HEK293T (cell line): ENCODE results near the gene JMJD7.

Experiments used
- CTCF ChIA-PET: fragments of 350-600 bp; formaldehyde crosslinking; extraction: SDS; loops from one replicate; lab custom pipeline; 2021; ENCODE audit warnings: antibody characterized with exemption, inconsistent platforms; lab: Yijun Ruan, JAX
- POLR2A ChIA-PET: fragments of 350-600 bp; formaldehyde crosslinking; extraction: SDS; loops from one replicate; lab custom pipeline; 2020; ENCODE audit warnings: antibody characterized with exemption, inconsistent platforms; lab: Yijun Ruan, JAX
- DNase-seq: peaks from one replicate; pipeline ENCODE4 v3.0.0; 2012; ENCODE audit warnings: mixed read lengths; ENCODE audit errors: extremely low spot score
- ARNT ChIP-seq: fragments of 450-650 bp; IDR thresholded peaks from 2 replicates; pipeline ENCODE4 v1.6.1; 2017; ENCODE audit warnings: mild to moderate bottlenecking
- BHLHE40 ChIP-seq: fragments of 450-650 bp; IDR thresholded peaks from 2 replicates; pipeline ENCODE4 v1.6.1; 2016; ENCODE audit warnings: mild to moderate bottlenecking, moderate library complexity, borderline replicate concordance
- CTBP1 ChIP-seq: fragments of 450-650 bp; IDR thresholded peaks from 2 replicates; pipeline ENCODE4 v1.6.1; 2016; ENCODE audit warnings: borderline replicate concordance
- ELF4 ChIP-seq: fragments of 450-650 bp; IDR thresholded peaks from 2 replicates; pipeline ENCODE4 v1.6.1; 2017; ENCODE audit warnings: antibody characterized with exemption
- FOXA1 ChIP-seq: fragments of 450-650 bp; IDR thresholded peaks from 2 replicates; pipeline ENCODE4 v1.6.1; 2016; ENCODE audit warnings: mild to moderate bottlenecking
- FOXK2 ChIP-seq: fragments of 450-650 bp; IDR thresholded peaks from 2 replicates; pipeline ENCODE4 v1.6.1; 2016; ENCODE audit warnings: mild to moderate bottlenecking
- FOXM1 ChIP-seq: fragments of 450-650 bp; IDR thresholded peaks from 2 replicates; pipeline ENCODE4 v1.6.1; 2017; ENCODE audit warnings: mild to moderate bottlenecking, borderline replicate concordance
- HDGF ChIP-seq: fragments of 450-650 bp; IDR thresholded peaks from 2 replicates; pipeline ENCODE4 v1.6.1; 2017; ENCODE audit warnings: antibody characterized with exemption, borderline replicate concordance
- L3MBTL2 ChIP-seq: fragments of 450-650 bp; conservative IDR thresholded peaks from 2 replicates; pipeline ENCODE4 v1.6.1; 2016; ENCODE audit warnings: mild to moderate bottlenecking
- LEF1 ChIP-seq: fragments of 450-650 bp; IDR thresholded peaks from 2 replicates; pipeline ENCODE4 v1.6.1; 2017; ENCODE audit warnings: mild to moderate bottlenecking, borderline replicate concordance
- NFRKB ChIP-seq: fragments of 450-650 bp; IDR thresholded peaks from 2 replicates; pipeline ENCODE4 v1.6.1; 2016; ENCODE audit warnings: mild to moderate bottlenecking, moderate library complexity
- SP1 ChIP-seq: fragments of 450-650 bp; IDR thresholded peaks from 2 replicates; pipeline ENCODE4 v1.6.1; 2017
- SUZ12 ChIP-seq: fragments of 450-650 bp; IDR thresholded peaks from 2 replicates; pipeline ENCODE4 v1.6.1; 2016; ENCODE audit warnings: mild to moderate bottlenecking
- TARDBP ChIP-seq: fragments of 450-650 bp; IDR thresholded peaks from 2 replicates; pipeline ENCODE4 v1.6.1; 2016
- ZNF384 ChIP-seq: fragments of 450-650 bp; IDR thresholded peaks from 2 replicates; pipeline ENCODE4 v1.6.1; 2016
- TF ChIP-seq, protein P1 (sequence below): fragments of 450-650 bp; IDR thresholded peaks from 2 replicates; pipeline ENCODE4 v1.6.1; 2016

JMJD7 gene

DNA sequence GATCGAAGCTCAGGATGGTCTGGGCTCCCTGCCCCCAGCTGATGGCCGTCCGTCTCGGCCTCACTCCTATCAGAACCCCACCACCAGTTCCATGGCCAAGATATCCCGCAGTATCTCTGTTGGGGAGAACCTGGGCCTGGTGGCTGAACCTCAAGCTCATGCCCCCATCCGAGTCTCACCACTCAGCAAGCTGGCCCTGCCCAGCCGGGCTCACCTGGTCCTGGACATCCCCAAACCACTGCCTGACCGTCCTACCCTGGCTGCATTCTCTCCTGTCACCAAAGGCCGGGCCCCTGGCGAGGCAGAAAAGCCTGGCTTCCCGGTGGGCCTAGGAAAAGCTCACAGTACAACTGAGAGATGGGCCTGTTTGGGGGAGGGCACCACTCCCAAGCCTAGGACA is 4.4 kb upstream of the JMJD7 start:
- no peak for DNase-seq
- ChIA-PET CTCF (no interaction called here), POLR2A (interaction anchor here (1.3 kb wide), 1 partner anchor 46 kb away, joined by 3 read pairs; no protein-coding TSS in a partner anchor)
- TF ChIP-seq CTBP1 (no peak), HDGF (no peak), SUZ12 (no peak), LEF1 (no peak), FOXA1 (no peak), BHLHE40 (no peak), ELF4 (no peak), NFRKB (no peak), TARDBP (no peak), SP1 (no peak), L3MBTL2 (no peak), FOXK2 (no peak), FOXM1 (no peak), ARNT (no peak), ZNF384 (no peak)
- TF ChIP-seq, protein P1, sequence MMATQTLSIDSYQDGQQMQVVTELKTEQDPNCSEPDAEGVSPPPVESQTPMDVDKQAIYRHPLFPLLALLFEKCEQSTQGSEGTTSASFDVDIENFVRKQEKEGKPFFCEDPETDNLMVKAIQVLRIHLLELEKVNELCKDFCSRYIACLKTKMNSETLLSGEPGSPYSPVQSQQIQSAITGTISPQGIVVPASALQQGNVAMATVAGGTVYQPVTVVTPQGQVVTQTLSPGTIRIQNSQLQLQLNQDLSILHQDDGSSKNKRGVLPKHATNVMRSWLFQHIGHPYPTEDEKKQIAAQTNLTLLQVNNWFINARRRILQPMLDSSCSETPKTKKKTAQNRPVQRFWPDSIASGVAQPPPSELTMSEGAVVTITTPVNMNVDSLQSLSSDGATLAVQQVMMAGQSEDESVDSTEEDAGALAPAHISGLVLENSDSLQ: no peak

DNA sequence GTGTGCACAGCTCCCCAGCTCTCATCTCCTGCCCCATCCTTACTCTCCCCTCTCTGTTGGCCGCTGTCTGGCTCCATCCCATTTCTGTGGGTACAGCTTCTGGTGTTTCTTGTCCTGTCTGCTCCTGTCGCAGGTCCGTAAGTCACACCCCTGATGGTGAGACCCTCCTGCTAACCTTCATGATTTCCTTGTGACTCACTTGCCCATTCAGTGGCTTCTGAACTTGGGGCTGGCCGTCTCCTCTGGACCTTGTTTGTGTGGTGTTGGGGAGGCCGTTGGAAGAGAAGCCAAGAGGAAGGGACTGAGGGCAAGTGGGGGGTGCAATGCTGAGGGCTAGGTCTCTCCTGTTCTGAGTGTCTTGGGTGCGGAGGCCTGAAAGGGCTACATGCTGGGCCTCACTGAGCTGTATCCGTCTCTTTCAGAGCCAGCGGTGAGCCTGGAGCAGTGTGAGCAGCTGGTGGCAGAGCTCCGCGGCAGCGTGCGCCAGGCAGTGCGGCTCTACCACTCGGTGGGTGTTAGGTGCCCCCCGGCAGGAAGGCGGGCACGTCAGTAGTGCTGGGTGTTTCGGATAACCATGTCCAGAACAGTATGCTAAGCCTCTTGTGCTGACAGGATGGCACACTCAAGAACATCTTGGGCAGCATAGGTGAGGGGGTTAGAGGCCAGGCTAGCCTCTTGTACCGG is 3.7 kb upstream of the JMJD7 start:
- ChIA-PET CTCF (no interaction called here), POLR2A (interaction anchor here (1.3 kb wide), 1 partner anchor 47 kb away, joined by 3 read pairs; no protein-coding TSS in a partner anchor)
- DNase-seq: no peak
- TF ChIP-seq ELF4: no peak
- TF ChIP-seq LEF1: no peak
- TF ChIP-seq FOXK2: no peak
- TF ChIP-seq FOXA1: no peak
- no peak for TF ChIP-seq FOXM1
- TF ChIP-seq L3MBTL2: no peak
- no peak for TF ChIP-seq TARDBP
- TF ChIP-seq HDGF: no peak
- TF ChIP-seq BHLHE40: no peak
- no peak for TF ChIP-seq ZNF384
- no peak for TF ChIP-seq ARNT
- no peak for TF ChIP-seq CTBP1
- TF ChIP-seq, protein P1: no peak
- TF ChIP-seq SP1: no peak
- TF ChIP-seq SUZ12: no peak
- TF ChIP-seq NFRKB: no peak

DNA sequence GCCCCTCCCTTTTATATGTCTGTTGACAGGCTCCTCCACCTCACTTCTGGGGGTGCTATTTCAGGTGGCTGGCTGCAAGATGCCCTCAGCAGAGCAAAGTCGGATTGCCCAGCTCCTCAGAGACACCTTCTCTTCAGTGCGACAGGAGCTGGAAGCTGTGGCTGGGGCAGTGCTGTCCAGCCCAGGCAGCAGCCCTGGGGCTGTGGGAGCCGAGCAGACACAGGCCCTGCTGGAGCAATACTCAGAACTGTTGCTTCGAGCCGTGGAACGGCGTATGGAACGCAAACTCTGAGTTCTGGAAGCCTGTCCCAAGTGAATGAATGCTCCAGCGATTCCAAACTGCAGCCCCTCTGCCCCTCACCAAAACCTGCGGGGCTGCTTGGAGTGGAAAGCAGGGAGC is 2.7 kb upstream of the JMJD7 start:
- CTCF ChIA-PET: no interaction called here
- POLR2A ChIA-PET: no interaction called here

DNA sequence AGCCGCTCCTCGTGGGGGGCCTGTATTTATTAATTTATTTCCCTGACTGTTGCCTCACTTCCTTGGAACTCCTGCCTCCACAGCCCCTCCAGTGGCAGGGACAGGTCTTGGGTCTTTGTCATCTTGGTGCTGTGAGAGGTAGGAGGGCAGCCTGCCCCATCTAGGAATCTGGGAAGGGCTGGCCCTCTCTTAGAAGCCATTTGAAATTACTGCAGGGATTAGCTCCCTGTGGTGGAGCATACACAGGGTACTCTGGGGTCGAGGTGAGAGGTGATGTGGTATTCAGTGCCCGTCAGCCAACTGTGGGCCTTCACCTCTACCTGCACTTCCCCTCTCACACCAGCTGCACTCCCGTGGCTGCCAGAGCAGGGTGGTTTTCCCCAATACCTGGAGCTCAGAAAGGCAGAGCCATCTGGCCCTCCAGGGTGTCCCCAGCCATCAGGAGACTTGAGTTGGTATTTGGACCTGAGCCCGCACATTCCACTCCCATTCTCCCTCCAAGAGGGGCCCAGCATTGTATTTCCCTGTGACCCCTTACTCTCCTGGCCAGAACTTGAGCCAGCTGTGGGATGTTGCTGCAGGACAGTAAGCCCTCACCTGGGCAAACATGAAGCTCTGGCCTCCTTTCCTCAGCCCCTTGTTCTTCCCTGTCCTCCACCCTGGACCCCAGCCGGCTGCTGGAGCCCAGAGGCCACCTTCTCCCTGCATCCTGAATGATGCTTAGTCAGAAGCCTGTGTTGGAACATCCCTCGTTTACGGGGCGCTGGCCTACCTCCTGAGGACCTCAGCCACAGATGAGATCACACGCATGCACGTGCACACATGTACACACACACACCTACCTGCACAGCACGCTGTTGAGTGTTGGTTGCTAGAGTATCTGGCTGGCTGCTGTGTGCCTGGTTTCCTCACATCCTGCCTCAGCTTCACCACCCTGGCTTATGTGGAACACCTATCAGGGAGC is 2.0 kb upstream of the JMJD7 start:
- TF ChIP-seq ZNF384: no peak
- TF ChIP-seq ELF4: no peak
- no peak for TF ChIP-seq L3MBTL2
- TF ChIP-seq FOXK2: no peak
- no peak for TF ChIP-seq SP1
- TF ChIP-seq FOXM1: no peak
- no peak for TF ChIP-seq HDGF
- no peak for TF ChIP-seq FOXA1
- no peak for TF ChIP-seq CTBP1
- TF ChIP-seq SUZ12: no peak
- TF ChIP-seq NFRKB: no peak
- no peak for DNase-seq
- ChIA-PET CTCF (interaction anchor here (0.7 kb wide), 1 partner anchor 313 kb away, joined by 3 read pairs; no protein-coding TSS in a partner anchor), POLR2A (no interaction called here)

More for the DNA sequence above, 2.7 kb upstream of the JMJD7 start:
- DNase-seq: no peak
- TF ChIP-seq BHLHE40 (no peak), TARDBP (no peak)

- no peak for TF ChIP-seq HDGF
- no peak for TF ChIP-seq ARNT
- no peak for TF ChIP-seq FOXM1
- TF ChIP-seq, protein P1: no peak
- TF ChIP-seq FOXK2: no peak
- no peak for TF ChIP-seq CTBP1
- TF ChIP-seq ZNF384: no peak
- TF ChIP-seq FOXA1: no peak
- TF ChIP-seq LEF1: no peak
- TF ChIP-seq SP1: no peak
- no peak for TF ChIP-seq BHLHE40
- TF ChIP-seq TARDBP: no peak
- no peak for TF ChIP-seq SUZ12
- TF ChIP-seq ELF4: no peak
- TF ChIP-seq L3MBTL2: no peak; the same call in 1 of the 2 replicates
- no peak for TF ChIP-seq NFRKB
- CTCF ChIA-PET: interaction anchor here (1.0 kb wide), 1 partner anchor 80 kb away, joined by 3 read pairs; no protein-coding TSS in a partner anchor
- peak; percentile 10 for DNase-seq
- POLR2A ChIA-PET: interaction anchor here (0.7 kb wide), 1 partner anchor 10 kb away, joined by 3 read pairs; no protein-coding TSS in a partner anchor
These were observed 507 bp upstream of the JMJD7 start for GRCh38 chr15:41827290-41827879.
